HepG2 (cell line): ENCODE measurements around the gene MGST2. TPM values are rescaled to one million over a fixed set of nuclear protein-coding genes. Genes with fewer than 3 reads are reported as not detected.

Experiments used
- CEBPZ ChIP-seq: IDR thresholded peaks from 2 replicates; pipeline ENCODE4 v1.6.1; 2012; ENCODE audit warnings: low read length, improper control_type of control experiment
- GPN1 ChIP-seq: sonication (generic); formaldehyde crosslinking; IDR thresholded peaks from 2 replicates; pipeline ENCODE4 v1.5.1; 2020; ENCODE audit warnings: missing genetic modification reagents, borderline replicate concordance
- HNRNPH1 ChIP-seq: fragments of 200-400 bp; formaldehyde crosslinking; optimal IDR thresholded peaks from 2 replicates; pipeline ENCODE3; 2017; ENCODE audit warnings: mild to moderate bottlenecking, low read depth, low read length
- MBD4 ChIP-seq: IDR thresholded peaks from 2 replicates; pipeline ENCODE4 v1.6.1; 2012; ENCODE audit warnings: low read length, inconsistent platforms, borderline replicate concordance
- NFIB ChIP-seq: sonication (generic); formaldehyde crosslinking; IDR thresholded peaks from 2 replicates; pipeline ENCODE4 v1.9.0; 2021; ENCODE audit warnings: missing genetic modification reagents, mild to moderate bottlenecking, borderline replicate concordance
- NRL ChIP-seq: sonication (generic); formaldehyde crosslinking; IDR thresholded peaks from 2 replicates; pipeline ENCODE4 v1.5.0; 2020; ENCODE audit warnings: missing genetic modification reagents, mild to moderate bottlenecking, moderate library complexity, borderline replicate concordance
- PAX8 ChIP-seq: sonication (generic); formaldehyde crosslinking; IDR thresholded peaks from 2 replicates; pipeline ENCODE4 v1.8.0; 2022; ENCODE audit warnings: mild to moderate bottlenecking, missing genetic modification reagents, borderline replicate concordance
- RFXAP ChIP-seq: sonication (generic); formaldehyde crosslinking; IDR thresholded peaks from 2 replicates; pipeline ENCODE4 v1.4.0; 2020; ENCODE audit warnings: missing genetic modification reagents, borderline replicate concordance
- ZBTB38 ChIP-seq: sonication (generic); formaldehyde crosslinking; IDR thresholded peaks from 2 replicates; pipeline ENCODE4 v1.5.1; 2020; ENCODE audit warnings: mild to moderate bottlenecking, missing genetic modification reagents
- ZNF232 ChIP-seq: sonication (generic); formaldehyde crosslinking; IDR thresholded peaks from 2 replicates; pipeline ENCODE4 v1.4.0; 2020; ENCODE audit warnings: missing genetic modification reagents, borderline replicate concordance
- ZNF30 ChIP-seq: sonication (generic); formaldehyde crosslinking; IDR thresholded peaks from 2 replicates; pipeline ENCODE4 v1.5.0; 2020; ENCODE audit warnings: mild to moderate bottlenecking, missing genetic modification reagents
- ZNF510 ChIP-seq: sonication (generic); formaldehyde crosslinking; IDR thresholded peaks from 2 replicates; pipeline ENCODE4 v1.4.0; 2020; ENCODE audit warnings: low read depth, mild to moderate bottlenecking, missing genetic modification reagents
- ZNF557 ChIP-seq: sonication (generic); formaldehyde crosslinking; IDR thresholded peaks from 2 replicates; pipeline ENCODE4 v1.4.0; 2020; ENCODE audit warnings: missing genetic modification reagents
- ZNF816 ChIP-seq: sonication (generic); formaldehyde crosslinking; IDR thresholded peaks from 2 replicates; pipeline ENCODE4 v1.8.0; 2022; ENCODE audit warnings: missing genetic modification reagents, mild to moderate bottlenecking, borderline replicate concordance
- ZSCAN31 ChIP-seq: sonication (generic); formaldehyde crosslinking; IDR thresholded peaks from 2 replicates; pipeline ENCODE4 v1.5.0; 2020; ENCODE audit warnings: low read depth, mild to moderate bottlenecking, missing genetic modification reagents
- ZZZ3 ChIP-seq: sonication (generic); formaldehyde crosslinking; IDR thresholded peaks from 2 replicates; pipeline ENCODE4 v1.4.0; 2020; ENCODE audit warnings: missing genetic modification reagents, mild to moderate bottlenecking, borderline replicate concordance
- polyA plus RNA-seq, 8 experiments: library from polyadenylated mRNA; depleted of rRNA in 3 of 8; stranded (reverse) in 7 of 8; unstranded in 1 of 8; fragments of >200 nt; fragmentation: Illumina TruSeq in 4 of 8; extraction: Trizol in 4 of 8; gene quantifications; 2 replicates each; pipeline versions ENCODE4 v1.2.1 to v1.2.3, GENCODE V29; 2011 to 2016; ENCODE audit warnings: low read depth in 4 of 8, missing spikeins in 1 of 8, mixed read lengths in 1 of 8; ENCODE audit not compliant: insufficient read depth in 1 of 8
- total RNA-seq, 5 experiments: library from RNA; depleted of rRNA; stranded (reverse); fragments of >200 nt; fragmentation: Illumina TruSeq; extraction: Trizol; gene quantifications; 2 replicates each; pipeline ENCODE4 v1.2.3, GENCODE V29; 2016; ENCODE audit warnings: low read depth in 1 of 5
- TF ChIP-seq, protein P1 (sequence below): sonication (generic); formaldehyde crosslinking; IDR thresholded peaks from 2 replicates; pipeline ENCODE4 v1.4.0; 2020; ENCODE audit warnings: missing genetic modification reagents
- TF ChIP-seq, protein P2 (sequence below): sonication (generic); formaldehyde crosslinking; IDR thresholded peaks from 2 replicates; pipeline ENCODE4 v1.4.0; 2020; ENCODE audit warnings: missing genetic modification reagents, borderline replicate concordance
- TF ChIP-seq, protein P3 (sequence below): sonication (generic); formaldehyde crosslinking; IDR thresholded peaks from 2 replicates; pipeline ENCODE4 v1.4.0; 2020; ENCODE audit warnings: mild to moderate bottlenecking, missing genetic modification reagents

MGST2 gene
- total and polyA plus RNA-seq, 2 of the 13 experiments (the other 11 are each of a cell fraction or from before 2014, with no cell fraction given), result 205 to 416 TPM

- TF ChIP-seq ZNF557 (CRISPR knock-in tag) (no peak), NFIB (CRISPR knock-in tag) (no peak), ZBTB38 (no peak), ZNF510 (CRISPR knock-in tag) (no peak), GPN1 (CRISPR knock-in tag) (no peak), ZZZ3 (CRISPR knock-in tag) (no peak), ZNF232 (CRISPR knock-in tag) (no peak), ZNF30 (CRISPR knock-in tag) (no peak), MBD4 (no peak), CEBPZ (no peak), ZNF816 (CRISPR knock-in tag) (no peak), NRL (CRISPR knock-in tag) (no peak), ZSCAN31 (CRISPR knock-in tag) (no peak), PAX8 (no peak), RFXAP (no peak), HNRNPH1 (no peak)
- TF ChIP-seq, protein P1, sequence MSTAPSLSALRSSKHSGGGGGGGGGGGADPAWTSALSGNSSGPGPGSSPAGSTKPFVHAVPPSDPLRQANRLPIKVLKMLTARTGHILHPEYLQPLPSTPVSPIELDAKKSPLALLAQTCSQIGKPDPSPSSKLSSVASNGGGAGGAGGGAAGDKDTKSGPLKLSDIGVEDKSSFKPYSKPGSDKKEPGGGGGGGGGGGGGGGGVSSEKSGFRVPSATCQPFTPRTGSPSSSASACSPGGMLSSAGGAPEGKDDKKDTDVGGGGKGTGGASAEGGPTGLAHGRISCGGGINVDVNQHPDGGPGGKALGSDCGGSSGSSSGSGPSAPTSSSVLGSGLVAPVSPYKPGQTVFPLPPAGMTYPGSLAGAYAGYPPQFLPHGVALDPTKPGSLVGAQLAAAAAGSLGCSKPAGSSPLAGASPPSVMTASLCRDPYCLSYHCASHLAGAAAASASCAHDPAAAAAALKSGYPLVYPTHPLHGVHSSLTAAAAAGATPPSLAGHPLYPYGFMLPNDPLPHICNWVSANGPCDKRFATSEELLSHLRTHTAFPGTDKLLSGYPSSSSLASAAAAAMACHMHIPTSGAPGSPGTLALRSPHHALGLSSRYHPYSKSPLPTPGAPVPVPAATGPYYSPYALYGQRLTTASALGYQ (CRISPR knock-in tag), result no peak; the same call in 1 of the 2 replicates
- TF ChIP-seq, protein P2, sequence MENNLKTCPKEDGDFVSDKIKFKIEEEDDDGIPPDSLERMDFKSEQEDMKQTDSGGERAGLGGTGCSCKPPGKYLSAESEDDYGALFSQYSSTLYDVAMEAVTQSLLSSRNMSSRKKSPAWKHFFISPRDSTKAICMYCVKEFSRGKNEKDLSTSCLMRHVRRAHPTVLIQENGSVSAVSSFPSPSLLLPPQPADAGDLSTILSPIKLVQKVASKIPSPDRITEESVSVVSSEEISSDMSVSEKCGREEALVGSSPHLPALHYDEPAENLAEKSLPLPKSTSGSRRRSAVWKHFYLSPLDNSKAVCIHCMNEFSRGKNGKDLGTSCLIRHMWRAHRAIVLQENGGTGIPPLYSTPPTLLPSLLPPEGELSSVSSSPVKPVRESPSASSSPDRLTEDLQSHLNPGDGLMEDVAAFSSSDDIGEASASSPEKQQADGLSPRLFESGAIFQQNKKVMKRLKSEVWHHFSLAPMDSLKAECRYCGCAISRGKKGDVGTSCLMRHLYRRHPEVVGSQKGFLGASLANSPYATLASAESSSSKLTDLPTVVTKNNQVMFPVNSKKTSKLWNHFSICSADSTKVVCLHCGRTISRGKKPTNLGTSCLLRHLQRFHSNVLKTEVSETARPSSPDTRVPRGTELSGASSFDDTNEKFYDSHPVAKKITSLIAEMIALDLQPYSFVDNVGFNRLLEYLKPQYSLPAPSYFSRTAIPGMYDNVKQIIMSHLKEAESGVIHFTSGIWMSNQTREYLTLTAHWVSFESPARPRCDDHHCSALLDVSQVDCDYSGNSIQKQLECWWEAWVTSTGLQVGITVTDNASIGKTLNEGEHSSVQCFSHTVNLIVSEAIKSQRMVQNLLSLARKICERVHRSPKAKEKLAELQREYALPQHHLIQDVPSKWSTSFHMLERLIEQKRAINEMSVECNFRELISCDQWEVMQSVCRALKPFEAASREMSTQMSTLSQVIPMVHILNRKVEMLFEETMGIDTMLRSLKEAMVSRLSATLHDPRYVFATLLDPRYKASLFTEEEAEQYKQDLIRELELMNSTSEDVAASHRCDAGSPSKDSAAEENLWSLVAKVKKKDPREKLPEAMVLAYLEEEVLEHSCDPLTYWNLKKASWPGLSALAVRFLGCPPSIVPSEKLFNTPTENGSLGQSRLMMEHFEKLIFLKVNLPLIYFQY (CRISPR knock-in tag), result no peak
- TF ChIP-seq, protein P3, sequence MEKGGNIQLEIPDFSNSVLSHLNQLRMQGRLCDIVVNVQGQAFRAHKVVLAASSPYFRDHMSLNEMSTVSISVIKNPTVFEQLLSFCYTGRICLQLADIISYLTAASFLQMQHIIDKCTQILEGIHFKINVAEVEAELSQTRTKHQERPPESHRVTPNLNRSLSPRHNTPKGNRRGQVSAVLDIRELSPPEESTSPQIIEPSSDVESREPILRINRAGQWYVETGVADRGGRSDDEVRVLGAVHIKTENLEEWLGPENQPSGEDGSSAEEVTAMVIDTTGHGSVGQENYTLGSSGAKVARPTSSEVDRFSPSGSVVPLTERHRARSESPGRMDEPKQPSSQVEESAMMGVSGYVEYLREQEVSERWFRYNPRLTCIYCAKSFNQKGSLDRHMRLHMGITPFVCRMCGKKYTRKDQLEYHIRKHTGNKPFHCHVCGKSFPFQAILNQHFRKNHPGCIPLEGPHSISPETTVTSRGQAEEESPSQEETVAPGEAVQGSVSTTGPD (CRISPR knock-in tag), result no peak
These were observed 73.4 kb downstream of the MGST2 start (continued) for GRCh38 chr4:139738846-139739613.
